Progenitor cell of endocrine pancreas (in vitro differentiated cells): ENCODE results near the gene JADE2. TPM values are rescaled to one million over a fixed set of nuclear protein-coding genes. Genes with fewer than 3 reads are reported as not detected.

Experiments used
- DNase-seq: peaks from one replicate; pipeline ENCODE4 v3.0.0; 2021; ENCODE audit warnings: low spot score; ENCODE audit not compliant: unreplicated experiment
- H3K27ac Mint-ChIP-seq: 2 replicates; pipeline ENCODE4 v1.8.0; 2021; ENCODE audit warnings: mild to moderate bottlenecking, moderate library complexity, mixed read lengths
- H3K27me3 Mint-ChIP-seq: 2 replicates; pipeline ENCODE4 v1.8.0; 2021; ENCODE audit warnings: mixed read lengths
- H3K36me3 Mint-ChIP-seq: 2 replicates; pipeline ENCODE4 v1.8.0; 2022; ENCODE audit warnings: mixed read lengths; ENCODE audit not compliant: insufficient read depth
- H3K4me1 Mint-ChIP-seq: 2 replicates; pipeline ENCODE4 v1.8.0; 2021; ENCODE audit warnings: low read depth, mixed read lengths
- H3K4me3 Mint-ChIP-seq: 2 replicates; pipeline ENCODE4 v1.8.0; 2021; ENCODE audit warnings: low read depth, mild to moderate bottlenecking, moderate library complexity, mixed read lengths
- H3K9me3 Mint-ChIP-seq: 2 replicates; pipeline ENCODE4 v1.8.0; 2021; ENCODE audit warnings: low read depth, mixed read lengths
- total RNA-seq: library from RNA; stranded (reverse); gene quantifications from 2 replicates; pipeline ENCODE4 v1.2.1, GENCODE V29; 2021
- TF ChIP-seq, protein P1 (sequence below): fragments of 200-600 bp; sonication (generic); IDR thresholded peaks from one replicate; pipeline ENCODE4 v1.5.0; 2021; ENCODE audit warnings: antibody characterized with exemption, mild to moderate bottlenecking; ENCODE audit not compliant: unreplicated experiment

The JADE2 gene
- total RNA-seq, 1 donor from 2014 or later: 6.7 TPM

DNA sequence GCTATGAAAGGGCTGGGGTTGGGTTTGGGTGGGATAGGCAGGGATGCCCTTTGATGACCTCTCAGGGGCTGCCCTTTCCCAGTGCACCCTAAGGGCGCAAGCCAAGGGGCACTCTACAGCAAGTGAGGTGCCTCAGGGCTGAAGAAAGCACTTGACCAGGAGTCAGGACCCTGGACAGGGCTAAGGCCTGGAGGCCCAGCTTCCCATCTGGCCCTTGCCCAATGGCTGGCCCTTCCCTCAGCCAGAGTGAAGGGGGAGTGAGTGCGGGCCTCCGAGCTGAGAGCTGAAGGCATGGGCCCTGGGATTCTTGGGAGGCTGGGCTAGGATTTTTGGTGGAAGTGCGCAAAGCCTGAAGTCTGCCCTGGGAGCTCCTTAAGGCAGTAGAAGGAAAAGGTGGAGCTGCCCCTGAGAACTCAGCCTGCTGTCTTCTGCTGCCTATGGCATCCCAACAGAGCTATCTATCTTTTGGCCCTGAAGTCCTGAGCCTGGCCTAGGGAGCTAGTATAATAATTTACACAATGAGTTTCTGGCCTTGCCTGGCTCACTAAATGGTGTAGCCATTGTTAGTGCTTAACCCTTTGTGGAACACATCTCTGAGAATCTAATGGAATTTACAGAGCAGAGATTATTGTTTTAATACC, 16.4 kb downstream of the JADE2 start:
- TF ChIP-seq, protein P1, sequence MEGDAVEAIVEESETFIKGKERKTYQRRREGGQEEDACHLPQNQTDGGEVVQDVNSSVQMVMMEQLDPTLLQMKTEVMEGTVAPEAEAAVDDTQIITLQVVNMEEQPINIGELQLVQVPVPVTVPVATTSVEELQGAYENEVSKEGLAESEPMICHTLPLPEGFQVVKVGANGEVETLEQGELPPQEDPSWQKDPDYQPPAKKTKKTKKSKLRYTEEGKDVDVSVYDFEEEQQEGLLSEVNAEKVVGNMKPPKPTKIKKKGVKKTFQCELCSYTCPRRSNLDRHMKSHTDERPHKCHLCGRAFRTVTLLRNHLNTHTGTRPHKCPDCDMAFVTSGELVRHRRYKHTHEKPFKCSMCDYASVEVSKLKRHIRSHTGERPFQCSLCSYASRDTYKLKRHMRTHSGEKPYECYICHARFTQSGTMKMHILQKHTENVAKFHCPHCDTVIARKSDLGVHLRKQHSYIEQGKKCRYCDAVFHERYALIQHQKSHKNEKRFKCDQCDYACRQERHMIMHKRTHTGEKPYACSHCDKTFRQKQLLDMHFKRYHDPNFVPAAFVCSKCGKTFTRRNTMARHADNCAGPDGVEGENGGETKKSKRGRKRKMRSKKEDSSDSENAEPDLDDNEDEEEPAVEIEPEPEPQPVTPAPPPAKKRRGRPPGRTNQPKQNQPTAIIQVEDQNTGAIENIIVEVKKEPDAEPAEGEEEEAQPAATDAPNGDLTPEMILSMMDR: no peak
- H3K27me3 Mint-ChIP-seq: no peaks in the 10 kb centered on the region
- no peaks in the 10 kb centered on the region for H3K9me3 Mint-ChIP-seq
- no peak overlapping the region for H3K4me3 Mint-ChIP-seq
- H3K4me1 Mint-ChIP-seq: peaks cover under 1% of the 10 kb centered on the region
- peak; percentile 75 for DNase-seq
- no peak overlapping the region for H3K27ac Mint-ChIP-seq
- H3K36me3 Mint-ChIP-seq: peaks cover 2% of the 10 kb centered on the region

DNA sequence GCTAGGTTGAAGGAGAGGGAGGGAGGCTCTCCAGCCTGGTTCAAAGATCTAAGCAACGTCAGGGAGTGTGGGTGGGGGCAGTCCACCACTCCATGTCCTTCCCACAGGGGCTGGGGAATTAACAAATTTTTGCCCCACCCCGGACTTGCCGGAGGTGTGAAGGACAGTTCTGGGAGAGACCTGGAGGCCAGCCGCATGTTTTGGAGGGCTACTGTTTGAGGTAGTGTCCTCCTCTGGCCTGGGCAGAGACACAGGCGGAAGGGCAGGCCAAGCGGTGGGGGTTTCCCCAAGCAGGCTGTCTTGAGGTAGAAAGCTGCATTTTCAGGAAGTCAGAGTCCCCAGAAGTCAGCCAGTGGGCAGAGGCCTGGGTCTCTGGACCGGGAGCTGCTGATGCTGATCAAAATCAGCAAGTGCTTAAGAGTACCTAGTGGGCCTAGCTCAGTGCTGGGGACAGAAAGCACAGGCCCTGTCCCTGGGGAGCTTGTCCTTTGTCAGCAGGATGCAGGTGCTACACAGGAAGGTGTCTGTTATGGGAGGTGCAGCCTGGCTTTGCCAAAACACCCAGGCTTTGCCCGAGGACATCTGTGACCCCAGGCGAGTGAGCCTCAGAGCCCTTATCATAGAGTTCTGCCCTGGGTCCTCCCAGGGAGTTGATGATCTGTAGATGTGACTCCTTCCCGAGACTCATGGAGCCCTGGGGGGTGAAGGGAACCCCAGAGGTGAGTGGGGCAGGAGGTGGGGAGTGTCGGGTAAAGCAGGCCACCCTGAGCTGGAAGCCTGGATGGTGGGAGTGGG, 18.5 kb downstream of the JADE2 start:
- H3K36me3 Mint-ChIP-seq: no peaks in the 10 kb centered on the region
- no peaks in the 10 kb centered on the region for H3K9me3 Mint-ChIP-seq
- TF ChIP-seq, protein P1: no peak
- H3K27me3 Mint-ChIP-seq: no peaks in the 10 kb centered on the region
- peaks cover 4% of the 10 kb centered on the region for H3K4me1 Mint-ChIP-seq
- no peak overlapping the region for H3K4me3 Mint-ChIP-seq
- no peak overlapping the region for H3K27ac Mint-ChIP-seq
- no peak for DNase-seq

DNA sequence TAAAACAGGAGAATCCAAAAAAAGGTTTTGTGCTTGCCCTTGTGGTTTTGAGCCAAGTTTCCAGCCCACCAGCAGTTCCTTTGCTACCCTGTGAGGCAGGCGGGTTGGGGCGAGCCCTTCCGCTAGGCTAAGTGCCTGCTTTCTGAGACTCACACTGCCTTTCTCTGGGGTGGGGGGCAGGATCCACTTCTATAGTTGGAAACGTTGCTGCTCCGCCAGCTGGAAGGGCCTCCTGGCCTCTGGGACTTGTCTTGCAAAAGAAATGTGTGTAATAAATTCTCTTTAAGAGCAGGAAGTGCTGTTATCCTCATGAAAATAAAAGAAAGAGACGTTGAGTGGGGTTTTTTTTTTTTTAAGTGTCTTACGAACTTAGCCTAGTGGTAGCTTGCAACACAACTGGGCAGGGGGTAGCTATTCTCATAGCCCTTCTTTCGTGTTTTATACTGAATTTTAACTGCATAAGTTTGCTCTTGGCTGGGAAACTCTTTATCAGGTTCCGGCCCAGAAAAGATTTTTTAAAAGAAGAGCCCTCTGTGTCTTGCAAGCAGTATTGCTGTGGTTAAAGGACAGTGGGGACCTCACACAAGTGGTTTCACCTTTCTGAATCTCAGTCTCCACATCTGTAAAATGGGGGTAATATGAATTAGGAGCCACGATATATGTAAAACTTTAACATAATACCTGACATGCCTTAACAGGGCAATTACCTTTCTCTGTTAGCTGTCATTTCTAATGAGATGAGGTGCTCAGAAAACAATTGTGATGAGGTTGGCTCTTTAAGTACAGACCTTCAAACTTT, 19.8 kb downstream of the JADE2 start:
- Mint-ChIP-seq H3K27me3 (no peaks in the 10 kb centered on the region), H3K4me3 (no peak overlapping the region), H3K36me3 (no peaks in the 10 kb centered on the region), H3K4me1 (peaks cover 4% of the 10 kb centered on the region), H3K9me3 (no peaks in the 10 kb centered on the region), H3K27ac (no peak overlapping the region)
- DNase-seq: no peak
- TF ChIP-seq, protein P1: no peak

DNA sequence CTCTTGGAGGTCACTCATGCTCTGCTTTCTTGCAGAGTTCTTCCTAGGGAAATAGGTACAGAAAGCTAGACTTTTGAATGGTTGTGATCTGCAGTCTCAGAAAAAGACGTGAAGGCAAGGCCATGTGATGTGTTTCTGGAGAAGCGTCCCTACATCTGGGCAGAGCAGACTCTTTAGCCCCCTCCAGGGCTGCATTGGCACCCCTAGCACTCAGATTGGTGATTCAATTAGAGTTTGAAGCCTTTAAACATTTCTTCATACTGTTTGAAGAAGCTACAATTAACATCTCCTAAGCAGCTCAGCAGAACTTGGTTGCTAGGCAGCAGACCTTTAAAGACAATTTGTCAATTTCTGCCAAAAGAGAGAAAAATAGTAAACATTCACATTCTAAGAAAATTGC, 21.6 kb downstream of the JADE2 start:
- no peak overlapping the region for H3K27ac Mint-ChIP-seq
- no peak overlapping the region for H3K4me3 Mint-ChIP-seq
- H3K36me3 Mint-ChIP-seq: no peaks in the 10 kb centered on the region
- no peaks in the 10 kb centered on the region for H3K27me3 Mint-ChIP-seq
- TF ChIP-seq, protein P1: no peak
- H3K4me1 Mint-ChIP-seq: peaks cover 4% of the 10 kb centered on the region
- no peak for DNase-seq
- H3K9me3 Mint-ChIP-seq: no peaks in the 10 kb centered on the region

DNA sequence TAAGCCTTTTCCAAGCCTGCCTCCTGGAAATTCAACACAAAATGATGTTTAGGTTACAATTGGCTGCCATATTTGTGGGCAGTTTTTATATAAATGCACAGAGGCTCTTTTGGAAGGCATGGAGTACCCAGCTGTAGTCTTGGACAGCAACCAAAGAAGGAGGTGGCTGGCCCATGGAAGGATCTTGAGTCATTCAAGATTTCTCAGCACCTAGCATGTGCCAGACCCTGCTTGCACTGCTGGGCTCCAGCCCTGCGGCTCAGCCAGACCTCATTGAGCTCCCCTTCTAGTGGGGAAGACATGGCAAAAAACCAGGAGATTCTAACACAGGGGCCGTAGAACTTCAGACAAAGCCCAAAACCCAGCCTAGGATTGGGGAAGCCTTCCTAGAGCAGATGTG, 22.1 kb downstream of the JADE2 start:
- DNase-seq: no peak
- Mint-ChIP-seq H3K9me3 (no peaks in the 10 kb centered on the region), H3K4me3 (no peak overlapping the region), H3K36me3 (no peaks in the 10 kb centered on the region), H3K4me1 (peaks cover 4% of the 10 kb centered on the region), H3K27ac (no peak overlapping the region), H3K27me3 (no peaks in the 10 kb centered on the region)
- TF ChIP-seq, protein P1: no peak
